ENCODE data around the gene EPAS1. TPM values are rescaled to one million over a fixed set of nuclear protein-coding genes. Genes with fewer than 3 reads are reported as not detected.

EPAS1 gene
- total RNA-seq, 1 experiment from 2014 or later: 55.9 TPM

GRCh38 chr2:46259777-46260168, 37.4 kb upstream of the EPAS1 start:
- H2AFZ ChIP-seq (ENCODE audit: low read depth, low read length, poor library complexity, severe bottlenecking): no peak overlapping the region
- ATAC-seq (no peak), DNase-seq (ENCODE audit: low read depth, low spot score) (no peak)
- POLR2A ChIA-PET: no interaction called here
- TF ChIP-seq ZBTB33 (IDR thresholded peaks at IDR 0.05; ENCODE audit: extremely low read depth, insufficient replicate concordance, low read length) (no peak), ELF1 (IDR thresholded peaks at IDR 0.05; ENCODE audit: borderline replicate concordance, low read depth) (no peak), POLR2A (IDR thresholded peaks at IDR 0.05; ENCODE audit: borderline replicate concordance, extremely low read depth, insufficient read depth, insufficient read length) (no peak), CBX3 (IDR thresholded peaks at IDR 0.05; ENCODE audit: low read depth) (no peak), EZH2 (IDR thresholded peaks at IDR 0.05) (no peak), FOSL1 (IDR thresholded peaks at IDR 0.05; ENCODE audit: low read depth) (no peak), ZNF274 (IDR thresholded peaks at IDR 0.05; ENCODE audit: low read depth, low read length) (no peak), TCF7L2 (IDR thresholded peaks at IDR 0.05; ENCODE audit: borderline replicate concordance, extremely low read depth, insufficient read depth, insufficient read length) (no peak), ZFX (IDR thresholded peaks at IDR 0.05) (no peak)
- H3K9ac ChIP-seq (ENCODE audit: low read length): no peak overlapping the region
- H4K20me1 ChIP-seq (ENCODE audit: insufficient read depth): no peaks in the 10 kb centered on the region
- BruUV-seq (replicated peaks): no TSS peak
- H3K4me3 ChIP-seq (replicated peaks in 1 of 2; ENCODE audit: low read depth in 1 of 2, low read length in 2 of 2): no peak overlapping the region
- H3K27me3 ChIP-seq (ENCODE audit: insufficient read depth, low read length): no peaks in the 10 kb centered on the region
- RAD21 ChIA-PET (ENCODE audit: low non-redundant PET in 1 of 2, low total read pairs in 2 of 2, uncharacterized antibody in 2 of 2, unreplicated experiment in 2 of 2): no interaction called here
- no peaks in the 10 kb centered on the region for H3K9me3 ChIP-seq (ENCODE audit: control insufficient read depth in 1 of 2, insufficient read depth in 1 of 2, low read depth in 1 of 2, low read length in 2 of 2)
- no peak overlapping the region for H3K27ac ChIP-seq (ENCODE audit: low read depth, low read length)
- CTCF ChIA-PET: no interaction called here
- H3K9me2 ChIP-seq (ENCODE audit: insufficient read depth): no peaks in the 10 kb centered on the region
- no peaks in the 10 kb centered on the region for H3K36me3 ChIP-seq (ENCODE audit: control insufficient read depth in 1 of 2, insufficient read depth in 2 of 2, low read length in 2 of 2)
- intact Hi-C loops (cut with micrococcal nuclease): no loop called here
- no peaks in the 10 kb centered on the region for H3K79me2 ChIP-seq (ENCODE audit: insufficient read depth, low read length)
- no peak overlapping the region for H3K4me2 ChIP-seq (ENCODE audit: low read length)
- H3K4me1 ChIP-seq (ENCODE audit: control insufficient read depth in 1 of 2, insufficient read depth in 2 of 2, low read length in 2 of 2): no peaks in the 10 kb centered on the region

GRCh38 chr2:46260305-46260704, 36.9 kb upstream of the EPAS1 start:
- Histone ChIP-seq H3K4me2 (ENCODE audit: low read length) (no peak overlapping the region), H3K36me3 (ENCODE audit: control insufficient read depth in 1 of 2, insufficient read depth in 2 of 2, low read length in 2 of 2) (no peaks in the 10 kb centered on the region), H3K79me2 (ENCODE audit: insufficient read depth, low read length) (no peaks in the 10 kb centered on the region), H2AFZ (ENCODE audit: low read depth, low read length, poor library complexity, severe bottlenecking) (no peak overlapping the region), H4K20me1 (ENCODE audit: insufficient read depth) (no peaks in the 10 kb centered on the region), H3K27ac (ENCODE audit: low read depth, low read length) (no peak overlapping the region), H3K4me1 (ENCODE audit: control insufficient read depth in 1 of 2, insufficient read depth in 2 of 2, low read length in 2 of 2) (no peaks in the 10 kb centered on the region), H3K9me2 (ENCODE audit: insufficient read depth) (no peaks in the 10 kb centered on the region), H3K9ac (ENCODE audit: low read length) (no peak overlapping the region), H3K9me3 (ENCODE audit: control insufficient read depth in 1 of 2, insufficient read depth in 1 of 2, low read depth in 1 of 2, low read length in 2 of 2) (no peaks in the 10 kb centered on the region), H3K4me3 (replicated peaks in 1 of 2; ENCODE audit: low read depth in 1 of 2, low read length in 2 of 2) (no peak overlapping the region), H3K27me3 (ENCODE audit: insufficient read depth, low read length) (no peaks in the 10 kb centered on the region)
- RAD21 ChIA-PET (ENCODE audit: low non-redundant PET in 1 of 2, low total read pairs in 2 of 2, uncharacterized antibody in 2 of 2, unreplicated experiment in 2 of 2): no interaction called here
- CTCF ChIA-PET: no interaction called here
- POLR2A ChIA-PET: no interaction called here
- BruUV-seq (replicated peaks): no TSS peak
- no peak for ATAC-seq
- intact Hi-C loops (cut with micrococcal nuclease): no loop called here
- DNase-seq (ENCODE audit: low read depth, low spot score): no peak
- TF ChIP-seq SP1 (IDR thresholded peaks at IDR 0.05; ENCODE audit: low read depth) (no peak), ZNF274 (IDR thresholded peaks at IDR 0.05; ENCODE audit: low read depth, low read length) (no peak), REST (IDR thresholded peaks at IDR 0.05; ENCODE audit: low read depth) (no peak), SIN3A (IDR thresholded peaks at IDR 0.05; ENCODE audit: low read depth) (no peak), RAD21 (IDR thresholded peaks at IDR 0.05; ENCODE audit: low read depth) (no peak), CTCF (IDR thresholded peaks at IDR 0.05 in 2 of 3, conservative IDR thresholded peaks at IDR 0.05 in 1 of 3; ENCODE audit: borderline replicate concordance in 1 of 3, insufficient read depth in 1 of 3, low read depth in 2 of 3, low read length in 2 of 3) (no peak), JUND (IDR thresholded peaks at IDR 0.05) (no peak), FOSL1 (IDR thresholded peaks at IDR 0.05; ENCODE audit: low read depth) (no peak)

Measured in HCT116 (cell line).